IPS DF 19.7 (cell line): ENCODE data around the gene AANAT.

Experiments
- DNase-seq: peaks from one replicate; pipeline ENCODE4 v3.0.0-alpha.2; 2013; ENCODE audit warnings: low read depth, low spot score

The AANAT gene

GRCh38 chr17:76467366-76467765, at the start of gene AANAT:
Gene AANAT, plus strand, starts transcription at chr17:76467603. Its CDS starts 1,144 bp downstream, at chr17:76468747.
- DNase-seq = no peak

GRCh38 chr17:76419576-76420260, 47.7 kb upstream of the AANAT start:
- DNase-seq = no peak

DNA sequence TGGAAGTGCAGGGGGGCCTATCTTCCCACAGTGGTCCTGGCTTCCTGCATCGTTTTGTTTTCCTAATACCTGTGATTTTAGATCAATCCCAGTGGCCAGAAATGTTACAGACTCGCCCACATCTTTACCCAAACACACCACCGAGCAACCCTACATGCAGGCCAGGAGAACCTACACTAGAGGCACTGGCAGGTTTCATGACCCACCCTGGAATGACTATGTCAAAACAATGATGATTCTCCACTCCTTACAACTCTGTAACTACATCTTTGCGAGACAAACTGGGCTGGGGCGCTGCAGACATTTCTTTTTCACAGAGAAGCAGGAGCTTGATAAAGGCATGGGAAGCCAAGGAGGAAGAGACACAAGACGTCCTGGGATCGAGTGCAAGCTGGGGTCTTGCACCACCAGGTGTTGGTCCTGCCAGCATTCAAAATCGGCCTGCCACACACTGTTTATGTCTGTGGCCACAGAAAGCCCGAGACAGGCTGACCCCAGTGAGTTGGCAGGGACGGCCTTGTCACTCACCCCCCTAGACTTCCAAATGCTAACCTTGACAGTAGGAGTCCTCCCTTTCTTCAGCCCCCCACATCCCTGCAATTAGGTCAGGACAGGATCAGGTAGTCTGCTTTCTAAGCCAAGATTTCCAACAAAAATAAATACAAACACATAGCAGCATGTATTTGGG, 46.9 kb upstream of the AANAT start:
- no peak for DNase-seq

DNA sequence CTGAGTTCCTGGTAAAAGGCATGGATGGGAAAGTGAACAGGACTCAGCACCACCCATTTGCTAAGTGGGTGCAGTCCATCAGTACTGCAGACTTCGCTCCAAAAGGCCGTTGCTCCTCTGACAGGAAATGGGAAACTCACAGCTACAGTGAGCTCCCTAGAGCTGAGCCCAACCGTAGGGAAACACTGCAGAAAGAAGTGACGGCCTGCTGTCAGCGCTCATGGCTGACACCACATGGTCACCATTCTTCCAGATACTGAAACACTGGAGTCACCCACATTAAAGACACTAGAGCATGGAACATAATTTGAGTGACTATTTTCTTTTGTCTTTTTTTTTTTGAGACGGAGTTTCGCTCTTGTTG, 46.4 kb upstream of the AANAT start:
- no peak for DNase-seq

- no peak for DNase-seq
These were observed 45.0 kb upstream of the AANAT start for GRCh38 chr17:76422406-76422805.

DNA sequence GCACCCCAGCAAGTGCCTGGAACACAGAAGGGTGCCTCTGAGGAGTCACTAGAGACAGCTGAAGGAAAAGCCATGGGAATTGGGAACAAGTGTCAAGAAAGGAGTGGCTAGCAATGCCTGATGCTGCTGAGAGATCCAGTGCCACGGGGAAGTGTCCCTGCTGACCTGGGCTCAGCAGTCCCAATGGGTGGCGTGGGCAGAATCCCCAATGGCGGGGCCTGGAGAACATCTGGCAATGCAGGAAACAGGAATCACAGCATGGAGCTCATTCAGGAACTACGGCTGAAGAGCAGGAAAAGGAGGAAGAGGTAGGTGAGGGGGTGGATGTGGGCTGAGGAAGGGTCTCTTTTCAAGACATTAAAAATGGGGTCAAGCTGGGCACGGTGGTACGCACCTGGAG, 44.5 kb upstream of the AANAT start:
- no peak for DNase-seq

GRCh38 chr17:76426853-76427252, 40.5 kb upstream of the AANAT start:
- no peak for DNase-seq

GRCh38 chr17:76427501-76428231, 39.7 kb upstream of the AANAT start:
- no peak for DNase-seq

DNA sequence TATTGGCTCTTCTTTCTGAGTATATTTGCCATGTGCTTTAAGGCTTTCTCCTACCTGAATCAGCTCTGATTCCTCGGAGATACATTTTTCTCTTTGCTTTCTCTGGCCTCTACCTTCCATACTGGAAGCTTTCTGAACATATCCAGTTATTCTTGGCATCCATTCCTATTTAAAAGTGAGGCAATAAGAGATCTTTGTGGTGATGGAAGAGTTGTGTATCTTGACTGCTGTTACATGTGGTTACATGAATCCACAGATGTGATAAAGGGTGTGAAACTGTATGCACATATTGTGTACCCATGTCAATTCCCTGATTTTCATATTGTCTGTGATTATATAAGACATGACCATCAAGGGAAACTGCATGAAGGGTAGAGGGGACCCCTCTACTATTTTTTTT, 38.9 kb upstream of the AANAT start:
- no peak for DNase-seq

DNA sequence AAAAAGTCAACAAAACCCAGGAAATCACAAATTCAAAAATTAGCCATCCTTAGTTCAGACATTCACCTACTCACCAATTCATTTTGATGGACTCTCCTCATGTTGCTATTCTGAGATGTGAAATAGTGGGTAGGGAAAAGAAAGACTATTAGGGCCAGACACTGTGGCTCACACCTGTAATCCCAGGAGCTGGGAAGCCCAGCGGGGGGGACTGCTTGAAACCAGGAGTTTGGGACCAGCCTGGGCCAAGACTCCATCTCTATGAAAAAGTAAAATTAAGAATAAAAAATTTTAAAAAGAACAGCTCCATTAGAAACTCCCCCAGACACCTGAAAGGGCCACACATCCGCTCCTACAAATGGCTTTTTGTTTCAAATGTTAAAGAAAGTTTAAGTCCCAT, 35.9 kb upstream of the AANAT start:
- no peak for DNase-seq

- DNase-seq = no peak
These were observed 35.4 kb upstream of the AANAT start for GRCh38 chr17:76432004-76432403.

DNA sequence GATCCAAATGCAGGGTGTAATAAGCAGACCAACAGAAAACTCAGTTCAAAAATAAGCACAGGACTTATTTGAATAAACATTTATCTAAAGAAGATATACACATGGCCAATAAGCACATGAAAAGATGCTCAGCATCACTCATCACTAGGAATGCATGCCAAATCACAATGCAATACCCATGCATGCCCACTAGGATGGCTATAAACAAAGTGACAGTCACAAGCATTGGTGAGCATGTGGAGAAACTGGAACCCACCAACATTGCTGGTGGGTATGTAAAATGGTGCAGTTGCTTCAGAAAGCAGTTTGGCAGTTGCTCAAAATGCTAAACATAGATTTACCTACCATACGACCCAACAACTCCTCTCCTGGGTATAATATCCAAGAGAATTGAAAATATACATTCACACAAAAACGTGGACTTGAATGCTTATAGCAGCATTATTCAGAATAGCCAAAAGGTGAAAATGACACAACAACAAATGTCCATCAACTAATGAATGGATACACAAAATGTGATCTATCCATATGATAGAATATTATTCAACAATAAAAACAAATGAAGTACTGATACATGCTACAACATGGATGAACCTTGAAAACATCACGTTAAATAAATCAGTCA, 34.6 kb upstream of the AANAT start:
- no peak for DNase-seq

DNA sequence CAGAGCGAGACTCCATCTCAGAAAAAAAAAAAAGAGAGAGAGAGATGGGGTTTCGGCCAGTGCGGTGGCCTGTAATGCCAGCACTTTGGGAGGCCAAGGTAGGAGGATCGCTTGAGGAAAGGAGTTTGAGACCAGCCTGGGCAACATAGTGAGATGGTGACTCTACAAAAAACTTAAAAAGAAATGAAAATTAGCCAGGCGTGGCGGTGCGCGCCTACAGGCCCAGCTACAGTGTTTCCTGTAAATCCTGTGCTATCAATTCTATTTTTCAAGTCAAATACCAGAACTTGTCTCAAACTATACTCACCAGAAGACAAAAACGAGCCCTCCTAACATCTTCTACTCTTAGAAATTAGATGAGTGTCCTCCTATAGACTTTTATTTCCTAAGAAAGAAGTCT, 33.7 kb upstream of the AANAT start:
- DNase-seq = no peak

DNA sequence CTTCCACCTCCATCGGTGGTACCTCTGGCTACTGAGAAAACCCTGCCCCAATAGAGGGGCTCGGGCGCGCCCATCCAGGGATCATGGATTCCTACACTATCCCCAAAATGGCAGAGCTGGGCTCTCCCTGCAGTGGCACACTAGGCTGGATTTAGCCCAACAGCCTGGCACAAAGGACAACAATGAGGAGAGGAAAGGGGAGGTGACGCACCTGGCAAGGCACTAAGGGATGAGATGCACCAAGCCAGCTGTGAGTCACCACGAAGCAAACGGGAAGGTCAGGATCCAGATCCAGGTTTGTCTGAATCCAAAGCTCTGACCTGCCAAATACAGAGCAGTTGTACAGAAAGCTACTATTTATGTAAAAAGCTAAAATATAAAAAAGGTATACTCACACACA, 32.5 kb upstream of the AANAT start:
- DNase-seq = no peak

- DNase-seq = no peak
These were observed 31.7 kb upstream of the AANAT start for GRCh38 chr17:76435751-76436150.

DNA sequence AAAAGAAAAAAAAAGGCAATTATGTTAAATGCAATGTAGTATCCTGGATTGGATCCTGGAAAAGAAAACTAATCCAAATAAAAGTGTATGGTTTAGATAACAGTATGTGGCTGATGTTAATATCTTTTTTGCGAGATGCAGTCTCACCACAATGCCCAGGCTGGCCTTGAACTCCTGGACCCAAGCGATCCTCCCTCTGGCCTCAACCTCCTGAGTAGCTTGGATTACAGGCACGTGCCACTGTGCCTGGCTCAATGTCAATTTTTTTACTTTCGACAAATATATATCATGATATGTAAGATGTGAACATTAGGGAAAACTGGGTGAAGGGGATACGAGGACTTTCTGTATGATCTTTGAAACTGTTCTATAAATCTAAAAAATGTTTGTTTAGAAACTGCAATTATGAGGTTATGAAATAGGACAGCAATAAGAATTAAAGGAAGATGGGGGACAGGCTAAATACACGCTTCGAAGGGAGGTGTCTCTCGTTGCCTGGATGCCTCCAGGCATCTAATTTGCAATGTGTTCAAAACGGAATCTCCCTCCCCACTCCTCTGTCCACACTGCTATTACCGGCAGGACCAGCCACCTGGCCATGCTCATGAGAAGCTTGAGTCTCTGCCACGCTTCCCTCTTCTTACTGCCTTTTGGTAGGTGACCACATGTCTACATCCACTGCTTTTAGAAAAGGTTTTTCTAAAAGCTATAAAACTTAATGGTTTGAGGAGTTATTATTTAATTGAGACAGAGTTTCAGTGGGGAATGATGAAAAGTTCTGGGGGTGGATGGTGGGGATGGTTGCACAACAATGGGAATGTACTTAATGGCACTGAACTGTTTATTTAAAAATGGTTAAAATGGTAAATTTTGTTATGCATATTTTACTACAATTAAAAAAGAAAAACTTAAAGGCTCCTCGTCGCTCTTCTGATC, 29.7 kb upstream of the AANAT start:
- DNase-seq = no peak

DNA sequence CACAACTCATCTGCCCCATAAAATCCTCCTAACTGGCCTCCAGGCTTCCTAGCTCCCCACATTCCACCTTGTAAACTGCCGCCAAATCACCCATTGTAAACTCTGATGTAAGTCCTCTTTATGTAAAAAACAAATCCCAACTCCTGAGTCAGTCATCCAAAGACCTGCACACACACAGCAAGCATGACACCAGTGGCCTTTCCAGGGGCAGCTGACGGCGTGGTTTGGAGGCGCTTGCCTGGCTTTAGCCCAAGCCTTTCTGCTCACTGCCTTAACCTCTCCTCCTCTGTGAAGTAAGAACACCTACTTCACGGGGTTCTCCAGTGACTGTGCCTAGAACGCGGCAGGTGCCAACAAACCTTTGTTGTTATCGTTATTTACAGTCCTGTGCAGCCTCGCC, 28.5 kb upstream of the AANAT start:
- DNase-seq = no peak

DNA sequence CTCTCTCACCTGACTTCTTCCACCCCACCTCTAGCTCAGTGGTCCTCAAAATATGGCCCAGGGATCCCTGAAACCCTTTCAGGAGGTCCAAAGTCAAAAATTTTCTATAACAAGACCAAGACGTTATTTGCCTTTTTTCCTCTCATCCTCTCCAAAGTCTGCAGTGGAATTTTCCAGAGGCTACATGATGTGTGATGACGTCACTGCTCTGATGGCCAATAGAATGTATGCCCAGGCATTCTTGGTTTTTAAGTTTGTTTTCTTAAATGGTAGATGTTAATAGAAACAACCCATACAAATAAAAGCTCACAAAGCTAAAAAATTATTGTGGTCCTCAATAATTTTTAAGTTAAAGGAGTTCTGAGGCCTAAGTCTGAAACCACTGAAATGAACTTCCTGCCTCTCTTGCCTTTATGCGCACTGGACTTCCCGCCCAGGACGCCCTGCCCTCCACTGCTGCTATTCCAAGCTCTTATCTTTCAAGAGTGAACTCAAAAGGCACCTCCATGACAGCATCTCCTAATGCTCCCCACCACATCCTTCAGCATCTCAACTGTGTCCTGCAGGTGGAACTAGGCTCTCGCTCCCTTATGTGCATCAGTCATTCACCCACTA, 28.0 kb upstream of the AANAT start:
- DNase-seq = no peak

- DNase-seq = no peak
These were observed 26.5 kb upstream of the AANAT start for GRCh38 chr17:76440751-76441362.

DNA sequence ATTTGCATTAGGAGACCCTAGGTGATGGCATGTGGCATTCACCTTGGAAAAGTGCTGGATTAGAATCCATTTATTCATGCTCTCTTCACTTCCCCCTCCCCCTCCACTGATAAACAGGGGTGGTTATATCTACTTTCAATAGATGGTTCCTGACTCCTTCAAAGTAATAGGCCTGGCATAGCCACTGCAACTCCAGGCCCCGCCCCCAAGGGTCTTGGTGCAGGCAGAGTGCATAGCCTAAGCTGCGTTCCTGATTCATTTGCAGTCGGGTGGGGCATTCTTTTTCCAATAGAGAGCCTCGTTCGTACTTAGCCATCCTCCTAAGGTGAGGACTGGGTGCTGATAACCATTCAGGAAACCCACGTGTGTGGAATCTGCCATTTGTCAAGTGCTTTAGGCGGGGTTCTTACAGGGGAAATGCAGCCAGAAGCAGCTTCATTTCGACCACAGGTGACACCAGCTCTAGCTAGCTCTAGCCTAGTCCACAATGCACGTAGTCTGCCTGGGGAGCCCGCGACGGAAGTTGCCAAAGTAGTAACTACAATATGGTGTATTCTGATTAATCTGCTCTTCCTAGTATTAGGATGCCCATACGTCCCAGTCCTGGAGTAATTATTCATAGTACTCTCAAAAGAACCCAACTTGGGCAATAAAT, 25.6 kb upstream of the AANAT start:
- no peak for DNase-seq
